K562 (cell line): ENCODE measurements around the gene PTAFR.

Source experiments
- ARHGAP35 ChIP-seq: fragments of 450-650 bp; IDR thresholded peaks from 2 replicates; pipeline ENCODE4 v1.6.1; 2018; ENCODE audit not compliant: partially characterized antibody
- CEBPB ChIP-seq: fragments of 450-650 bp; IDR thresholded peaks from 2 replicates; pipeline ENCODE4 v1.6.1; 2016; ENCODE audit warnings: missing genetic modification characterization, missing compliant biosample characterization
- CTCF ChIP-seq, 3 experiments: IDR thresholded peaks in 2 of 3; conservative IDR thresholded peaks in 1 of 3; 2 replicates each; pipeline ENCODE4 v1.5.1; 2011 to 2012; ENCODE audit warnings: low read length in 3 of 3, mild to moderate bottlenecking in 3 of 3, control low read depth in 2 of 3, improper control_type of control experiment in 1 of 3, inconsistent platforms in 1 of 3, low read depth in 1 of 3, mixed read lengths in 1 of 3, moderate library complexity in 1 of 3; ENCODE audit not compliant: insufficient read depth in 2 of 3
- ID3 ChIP-seq, 2 experiments: fragments of 250-450 bp in 1 of 2; fragments of 450-650 bp in 1 of 2; sonication (Bioruptor Pico) in 1 of 2; IDR thresholded peaks; 2 replicates each; pipeline versions ENCODE4 v1.6.1 to v1.8.0; 2016 to 2021; ENCODE audit warnings: mild to moderate bottlenecking in 2 of 2, moderate library complexity in 2 of 2, missing compliant biosample characterization in 1 of 2, missing genetic modification characterization in 1 of 2
- MAFK ChIP-seq: IDR thresholded peaks from 2 replicates; pipeline ENCODE4 v1.6.1; 2011; ENCODE audit warnings: low read length, improper control_type of control experiment
- POLR2A ChIP-seq: fragments of 450-650 bp; conservative IDR thresholded peaks from 2 replicates; pipeline ENCODE4 v1.6.1; 2016
- RCOR1 ChIP-seq, 2 experiments: IDR thresholded peaks; 2 replicates each; pipeline ENCODE4 v1.6.1; 2012; ENCODE audit warnings: low read depth in 2 of 2, low read length in 2 of 2, borderline replicate concordance in 1 of 2, improper control_type of control experiment in 1 of 2
- TAF15 ChIP-seq: fragments of 200-400 bp; formaldehyde crosslinking; IDR thresholded peaks from 2 replicates; pipeline ENCODE4 v1.6.1; 2017; ENCODE audit warnings: mild to moderate bottlenecking, low read depth, low read length, moderate library complexity
- TGIF2 ChIP-seq: sonication (generic); formaldehyde crosslinking; IDR thresholded peaks from 2 replicates; pipeline ENCODE4 v1.8.1; 2022; ENCODE audit warnings: mild to moderate bottlenecking, missing genetic modification reagents, moderate library complexity
- ZBTB43 ChIP-seq: sonication (generic); formaldehyde crosslinking; IDR thresholded peaks from 2 replicates; pipeline ENCODE4 v1.8.0; 2023; ENCODE audit warnings: mild to moderate bottlenecking, missing genetic modification reagents
- ZNF507 ChIP-seq: conservative IDR thresholded peaks from 2 replicates; pipeline ENCODE4 v1.6.1; 2017; ENCODE audit warnings: missing genetic modification characterization, missing compliant biosample characterization

GRCh38 chr1:28163496-28164161, 12.9 kb downstream of the PTAFR start:
- no peak for TF ChIP-seq ZNF507
- no peak for TF ChIP-seq MAFK
- TF ChIP-seq TAF15: no peak
- no peak for TF ChIP-seq POLR2A
- no peak for TF ChIP-seq RCOR1 (IDR thresholded peaks at IDR 0.05; ENCODE audit: borderline replicate concordance in 1 of 2, low read depth in 2 of 2, low read length in 2 of 2)
- TF ChIP-seq ID3 (CRISPR knock-in tag; IDR thresholded peaks at IDR 0.05): no peak
- no peak for TF ChIP-seq ID3 (tag; IDR thresholded peaks at IDR 0.05)
- no peak for TF ChIP-seq CTCF (IDR thresholded peaks at IDR 0.05 in 2 of 3, conservative IDR thresholded peaks at IDR 0.05 in 1 of 3; ENCODE audit: insufficient read depth in 2 of 3, low read depth in 1 of 3, low read length in 3 of 3)
- no peak for TF ChIP-seq CEBPB (tag)
- TF ChIP-seq ZBTB43 (CRISPR knock-in tag): no peak
- TF ChIP-seq ARHGAP35: no peak
- TF ChIP-seq TGIF2 (CRISPR knock-in tag): no peak
